GM12874 (cell line): ENCODE results near the gene RIMBP2.

ENCODE experiments used
- TF ChIP-seq, protein P1 (sequence below): IDR thresholded peaks from 2 replicates; pipeline ENCODE4 v1.5.1; 2011; ENCODE audit warnings: low read depth, mild to moderate bottlenecking, control low read depth, low read length, moderate library complexity; ENCODE audit not compliant: insufficient read depth

RIMBP2 gene

DNA sequence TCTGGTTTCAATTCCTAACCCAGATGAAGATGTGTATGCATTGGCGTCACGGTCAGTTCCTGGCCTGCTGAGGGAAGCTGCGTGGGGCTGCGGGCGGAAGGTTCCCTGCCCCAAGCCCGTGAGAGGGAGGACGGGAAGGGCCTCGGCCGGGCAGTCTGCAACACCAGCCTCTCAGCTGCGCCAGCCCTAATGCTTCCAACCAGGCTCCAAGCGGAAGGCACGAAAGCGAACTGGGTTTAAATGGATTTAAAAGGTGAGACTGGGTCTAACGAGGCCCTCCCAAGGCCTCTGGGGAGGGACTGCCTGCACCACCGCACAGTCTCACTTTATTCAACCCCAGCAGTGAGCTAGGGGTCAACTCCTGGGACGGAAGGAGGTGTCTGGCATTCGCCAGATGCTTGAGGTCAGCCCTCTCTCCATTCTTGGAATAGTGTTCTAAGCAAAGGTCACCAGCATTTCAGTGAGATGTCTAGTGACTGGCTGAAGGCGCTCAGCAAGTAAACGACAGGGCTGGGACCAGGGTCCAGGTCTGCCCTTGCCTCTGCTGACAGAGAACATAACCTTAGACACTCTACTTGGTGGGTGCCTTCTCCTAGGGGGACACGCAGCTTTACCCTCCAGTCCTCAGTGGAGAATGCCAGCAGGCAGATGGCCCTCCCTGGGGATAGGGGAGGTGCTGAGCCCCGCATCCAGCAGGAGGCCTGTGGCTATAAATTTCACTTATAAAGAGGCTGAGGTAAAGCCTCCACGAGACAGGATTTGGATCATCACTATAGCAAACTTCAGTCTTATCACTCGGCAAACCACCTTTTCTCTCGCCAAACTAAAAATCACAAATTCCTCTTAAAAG lies 286.2 kb downstream of the RIMBP2 start:
- TF ChIP-seq, protein P1, sequence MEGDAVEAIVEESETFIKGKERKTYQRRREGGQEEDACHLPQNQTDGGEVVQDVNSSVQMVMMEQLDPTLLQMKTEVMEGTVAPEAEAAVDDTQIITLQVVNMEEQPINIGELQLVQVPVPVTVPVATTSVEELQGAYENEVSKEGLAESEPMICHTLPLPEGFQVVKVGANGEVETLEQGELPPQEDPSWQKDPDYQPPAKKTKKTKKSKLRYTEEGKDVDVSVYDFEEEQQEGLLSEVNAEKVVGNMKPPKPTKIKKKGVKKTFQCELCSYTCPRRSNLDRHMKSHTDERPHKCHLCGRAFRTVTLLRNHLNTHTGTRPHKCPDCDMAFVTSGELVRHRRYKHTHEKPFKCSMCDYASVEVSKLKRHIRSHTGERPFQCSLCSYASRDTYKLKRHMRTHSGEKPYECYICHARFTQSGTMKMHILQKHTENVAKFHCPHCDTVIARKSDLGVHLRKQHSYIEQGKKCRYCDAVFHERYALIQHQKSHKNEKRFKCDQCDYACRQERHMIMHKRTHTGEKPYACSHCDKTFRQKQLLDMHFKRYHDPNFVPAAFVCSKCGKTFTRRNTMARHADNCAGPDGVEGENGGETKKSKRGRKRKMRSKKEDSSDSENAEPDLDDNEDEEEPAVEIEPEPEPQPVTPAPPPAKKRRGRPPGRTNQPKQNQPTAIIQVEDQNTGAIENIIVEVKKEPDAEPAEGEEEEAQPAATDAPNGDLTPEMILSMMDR, result no peak

GRCh38 chr12:130428116-130428515 lies 288.0 kb downstream of the RIMBP2 start:
- TF ChIP-seq, protein P1, result no peak

DNA sequence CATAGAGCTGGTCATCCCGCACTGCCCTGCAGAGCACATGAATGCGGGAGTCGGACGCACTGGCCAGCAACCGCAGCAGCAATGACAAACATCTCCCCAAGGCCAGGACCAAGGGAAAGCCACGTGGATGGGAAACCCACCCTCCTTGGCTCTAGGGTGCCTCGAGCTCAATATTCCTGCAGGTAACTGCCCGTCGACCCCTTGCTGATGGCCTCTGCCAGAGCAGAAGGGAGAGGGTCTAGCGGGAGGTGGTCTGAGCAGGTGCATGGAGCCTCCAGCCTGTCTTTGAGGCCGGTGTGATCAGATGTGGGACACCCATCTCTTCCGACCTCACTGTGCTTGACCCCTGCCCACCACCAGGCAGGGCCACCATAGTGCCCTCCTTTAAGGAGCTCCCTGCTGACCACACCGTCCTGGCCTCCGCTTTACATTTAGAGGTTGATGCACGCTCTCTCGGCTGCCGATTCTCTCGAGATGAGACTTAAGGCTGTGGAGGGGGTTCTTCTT lies 288.7 kb downstream of the RIMBP2 start:
- TF ChIP-seq, protein P1, result no peak

GRCh38 chr12:130425698-130426245 lies 290.3 kb downstream of the RIMBP2 start:
- TF ChIP-seq, protein P1, result no peak

DNA sequence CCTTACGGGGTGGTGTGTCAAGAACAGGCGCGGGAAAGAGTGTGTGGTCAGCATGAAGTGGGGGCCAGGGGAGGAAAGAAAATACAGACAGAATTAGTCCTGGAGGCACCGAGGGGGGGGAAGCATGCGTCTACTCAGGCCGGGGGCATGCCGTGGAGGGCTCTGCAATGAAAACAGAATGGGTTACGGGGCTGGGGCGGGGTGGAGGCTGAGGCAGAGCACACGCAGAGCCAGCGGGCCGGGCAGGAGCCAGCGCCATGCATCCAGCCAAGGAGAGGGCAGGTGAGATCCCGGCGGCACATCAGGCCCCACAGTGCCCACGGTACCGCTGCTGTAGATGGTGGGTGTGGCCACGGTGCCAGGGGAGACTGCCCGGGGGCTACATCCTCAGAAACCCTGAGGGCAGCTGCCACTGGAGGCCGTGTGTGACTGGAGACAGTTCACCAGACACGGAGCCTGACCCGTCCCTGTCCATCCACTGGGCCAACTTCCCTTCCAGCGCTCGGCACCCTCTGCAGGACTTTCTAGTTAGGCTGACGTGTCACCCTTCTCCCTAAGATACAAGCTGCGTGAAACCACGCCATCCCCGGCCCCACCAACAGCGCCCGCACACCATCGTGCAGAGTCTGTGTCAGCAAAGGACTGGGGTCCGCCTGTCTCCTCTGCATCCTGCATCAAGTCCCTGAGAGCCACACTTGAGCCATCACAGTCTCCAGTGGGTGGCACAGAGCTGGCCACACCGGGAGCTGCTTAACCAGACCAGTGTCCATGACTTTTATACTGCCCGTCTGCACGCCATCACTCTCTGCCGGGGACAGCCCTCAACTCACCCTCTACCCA lies 291.0 kb downstream of the RIMBP2 start:
- TF ChIP-seq, protein P1, result no peak

DNA sequence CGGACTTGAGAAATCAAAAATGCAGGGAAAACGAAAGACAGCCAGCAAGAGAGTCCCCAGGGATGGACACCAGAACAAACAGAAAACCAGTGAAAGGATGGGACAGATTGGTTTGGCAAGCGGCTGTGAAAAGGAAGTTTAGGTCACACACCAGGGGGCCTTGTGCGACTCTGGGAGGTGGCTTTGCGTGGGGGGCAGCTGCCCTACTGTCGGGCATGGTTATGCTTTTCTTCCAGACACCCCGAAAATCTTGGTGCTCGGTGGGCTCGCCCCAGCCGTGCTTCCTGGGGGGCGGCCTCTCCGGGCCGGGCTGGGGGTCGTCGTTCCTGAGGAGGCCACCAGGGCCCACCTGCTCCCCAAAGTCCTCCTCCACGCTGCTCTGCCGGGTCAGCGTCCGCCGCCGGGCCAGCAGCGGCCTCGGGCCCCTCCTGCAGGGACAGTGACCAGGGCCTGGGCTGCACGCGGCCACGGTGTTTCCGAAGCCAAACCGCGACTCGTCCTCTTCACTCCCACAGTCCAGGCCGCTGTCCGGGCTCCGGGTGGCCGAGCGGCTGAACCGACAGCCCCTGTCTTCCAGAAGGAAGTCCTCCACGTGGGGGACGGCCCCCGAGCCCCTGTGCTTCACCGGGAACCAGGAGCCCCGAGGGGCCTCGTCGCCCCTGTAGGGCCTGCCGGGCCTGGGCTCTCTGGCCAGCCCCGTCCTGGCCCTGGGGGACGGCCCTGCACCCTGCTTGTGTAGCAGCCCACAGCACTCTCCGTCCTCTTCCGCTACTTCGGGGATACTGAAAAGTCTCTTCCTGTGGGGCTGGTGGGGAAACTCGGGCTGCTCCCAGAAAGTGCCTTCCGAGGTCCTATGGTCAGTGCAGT lies 291.9 kb downstream of the RIMBP2 start:
- TF ChIP-seq, protein P1, result no peak
